Islet precursor cell (in vitro differentiated cells): Measurements from ENCODE around the gene FAM120C.

Source experiments
- DNase-seq: peaks from one replicate; pipeline ENCODE4 v3.0.0-alpha.2; 2018

The FAM120C gene

DNA sequence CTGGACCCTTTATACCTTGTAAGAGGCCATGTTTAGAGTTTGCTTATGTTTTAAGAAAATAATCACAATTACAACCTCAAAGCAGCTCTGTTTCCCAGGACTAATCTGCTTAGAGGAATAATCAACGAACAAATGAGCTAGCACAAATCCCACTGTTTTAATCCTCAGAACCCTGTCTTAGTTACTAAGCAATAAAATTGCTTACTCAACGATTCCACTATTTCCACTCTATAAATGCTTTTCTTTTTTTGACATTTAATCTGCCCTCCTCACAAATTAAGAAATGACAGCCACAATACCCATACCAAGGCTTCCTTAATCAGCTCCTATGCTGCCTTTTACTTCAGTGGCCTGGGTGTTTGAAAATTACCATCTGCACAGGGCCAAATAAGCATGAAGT, 48.8 kb downstream of the FAM120C start:
- DNase-seq, result no peak

DNA sequence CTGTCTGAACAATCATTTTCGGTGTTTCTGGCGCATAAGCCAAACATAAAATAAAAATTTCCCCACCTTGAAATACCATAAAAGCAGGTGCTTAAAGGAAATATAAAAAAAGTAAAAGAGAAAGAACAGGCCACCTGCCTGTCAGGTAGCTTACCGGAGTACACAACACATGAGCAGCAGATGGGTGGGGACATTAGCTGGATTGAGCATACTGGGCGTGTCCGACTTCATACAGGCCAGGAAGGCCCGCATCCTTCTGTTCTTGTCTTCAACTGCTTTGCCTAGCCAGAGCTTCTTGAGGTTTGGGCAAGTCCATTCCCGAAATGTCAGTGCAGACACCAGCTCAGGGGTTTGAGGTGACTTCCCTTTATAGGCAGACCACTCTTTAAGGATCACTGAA, 66.7 kb downstream of the FAM120C start:
- no peak for DNase-seq

DNA sequence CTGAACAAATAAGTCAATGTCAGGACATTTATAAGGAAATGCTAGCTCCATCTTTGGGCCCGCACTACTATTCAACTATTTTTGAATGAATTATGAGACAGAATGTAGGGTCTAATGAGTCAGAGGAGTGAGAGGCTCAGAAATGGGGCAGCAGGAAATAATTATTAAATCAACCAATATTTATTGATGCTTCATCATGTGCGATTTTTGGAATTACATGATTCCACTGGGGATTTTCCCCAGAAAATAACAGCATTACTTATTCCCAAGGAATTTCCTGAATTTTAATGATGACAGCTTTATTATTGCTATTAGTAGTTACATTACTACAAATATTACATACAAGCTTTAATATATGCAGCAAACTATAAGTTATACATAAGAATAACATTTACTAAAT, 89.5 kb downstream of the FAM120C start:
- DNase-seq, result no peak

DNA sequence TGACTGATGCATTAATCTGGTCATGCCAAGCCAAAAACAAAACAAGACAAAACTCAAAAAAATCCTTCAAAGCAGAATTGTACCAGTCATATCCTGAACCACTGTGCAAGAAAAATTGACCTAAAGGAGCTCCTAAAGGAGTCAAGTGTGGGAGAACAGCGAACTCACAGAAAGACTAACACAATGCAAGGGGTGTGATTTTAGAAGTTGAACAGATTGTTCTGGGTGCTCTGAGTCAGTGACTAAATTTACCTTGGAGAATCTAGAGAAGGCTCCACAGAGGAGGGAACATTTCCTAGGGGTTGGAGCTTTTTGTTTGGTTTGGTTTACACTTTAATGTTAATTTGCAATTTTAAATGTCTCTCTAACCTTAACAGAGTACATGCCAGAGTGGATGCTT, 89.9 kb downstream of the FAM120C start:
- DNase-seq, result no peak

DNA sequence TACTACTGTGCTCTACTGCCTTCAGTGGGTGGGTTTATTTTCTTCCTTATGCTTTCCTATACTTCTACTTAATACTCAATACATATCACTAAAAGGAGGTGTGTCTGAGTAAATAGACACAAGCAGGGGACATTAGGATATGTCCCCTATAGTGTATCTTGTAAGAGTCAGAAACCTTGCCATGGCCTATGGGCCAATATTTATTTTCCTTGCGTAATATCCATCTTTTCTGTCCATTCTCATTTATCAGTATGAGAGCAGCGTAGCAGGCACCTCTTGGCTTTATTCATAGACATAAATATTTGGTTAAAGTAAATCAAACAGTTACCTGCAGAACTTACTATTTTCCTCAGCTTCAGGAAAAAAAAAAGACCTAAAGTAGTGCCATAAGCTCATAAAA, 92.2 kb downstream of the FAM120C start:
- DNase-seq, result no peak

DNA sequence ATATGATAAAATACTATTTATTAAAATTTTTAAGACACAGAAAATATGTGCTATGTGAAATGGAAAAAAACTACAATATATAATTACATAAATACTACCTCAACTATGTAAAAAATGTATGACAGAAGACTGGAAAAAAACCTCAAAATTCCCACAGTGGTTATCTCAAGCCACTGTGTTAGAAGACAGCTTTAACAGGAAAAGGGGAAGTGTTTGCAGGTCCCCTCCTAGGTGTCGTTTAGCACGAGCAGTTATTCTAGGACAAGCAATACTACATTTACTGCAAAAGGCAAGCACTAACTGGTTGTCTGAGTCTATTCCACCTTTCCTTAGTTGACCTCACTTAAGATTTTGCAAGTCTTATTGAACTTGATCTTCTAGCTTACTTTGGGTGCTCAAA, 93.9 kb downstream of the FAM120C start:
- DNase-seq, result no peak

DNA sequence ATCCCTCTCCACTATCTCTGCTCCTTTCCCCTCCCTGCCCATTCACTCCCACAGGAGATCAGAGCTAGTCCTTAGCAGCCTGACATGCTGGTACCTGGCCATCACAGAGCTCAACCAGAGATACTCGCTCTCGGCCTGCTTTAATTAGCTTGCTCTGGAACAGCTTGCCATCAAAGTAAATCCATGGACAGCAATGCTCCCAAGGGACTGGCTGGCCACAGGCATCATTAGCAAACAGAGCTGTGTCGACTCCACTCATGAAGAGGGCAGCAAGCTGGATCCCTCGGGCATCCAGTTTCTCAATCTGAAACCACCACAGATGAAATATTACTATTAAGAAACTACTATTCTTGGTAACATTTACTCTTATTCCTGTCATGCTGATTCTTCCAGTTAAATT, 95.4 kb downstream of the FAM120C start:
- peak; percentile 46 for DNase-seq

DNA sequence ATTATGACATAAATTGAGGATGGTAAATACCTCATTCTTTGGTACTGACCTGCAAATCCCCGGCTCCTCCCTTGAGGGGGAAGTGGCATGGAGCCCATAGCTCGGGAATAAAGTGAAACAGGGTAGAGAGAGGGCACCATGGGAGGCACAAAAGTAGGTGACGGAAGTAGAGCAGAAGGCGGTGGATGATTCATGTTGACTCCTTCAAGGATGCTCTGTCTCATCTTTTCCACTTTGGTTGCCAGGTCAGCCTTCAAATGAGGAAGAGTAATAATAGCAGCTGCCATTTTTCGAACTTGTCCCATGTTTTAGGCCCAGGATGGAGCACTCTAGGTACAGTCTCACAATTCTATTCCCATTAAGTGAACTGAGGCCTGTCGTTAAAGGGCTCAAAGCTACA, 97.4 kb downstream of the FAM120C start:
- DNase-seq, result no peak

DNA sequence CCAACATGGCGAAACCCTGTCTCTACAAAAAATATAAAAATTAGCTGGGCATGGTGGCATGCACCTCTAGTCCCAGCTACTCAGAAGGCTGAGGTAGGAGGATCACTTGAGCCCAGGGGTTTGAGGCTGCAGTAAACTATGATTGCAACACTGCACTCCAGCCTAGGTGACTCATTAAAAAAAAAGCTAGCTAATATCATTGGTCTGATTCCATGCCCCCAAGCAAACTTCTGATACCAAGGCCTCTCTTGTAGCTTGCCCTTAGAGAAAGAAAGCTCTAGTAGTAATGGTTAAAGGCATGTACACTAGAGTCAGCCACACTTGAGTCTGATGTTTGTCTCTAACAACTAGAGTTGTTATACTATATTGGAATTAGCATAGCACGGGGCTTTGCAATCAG, 106.2 kb downstream of the FAM120C start:
- DNase-seq, result no peak

DNA sequence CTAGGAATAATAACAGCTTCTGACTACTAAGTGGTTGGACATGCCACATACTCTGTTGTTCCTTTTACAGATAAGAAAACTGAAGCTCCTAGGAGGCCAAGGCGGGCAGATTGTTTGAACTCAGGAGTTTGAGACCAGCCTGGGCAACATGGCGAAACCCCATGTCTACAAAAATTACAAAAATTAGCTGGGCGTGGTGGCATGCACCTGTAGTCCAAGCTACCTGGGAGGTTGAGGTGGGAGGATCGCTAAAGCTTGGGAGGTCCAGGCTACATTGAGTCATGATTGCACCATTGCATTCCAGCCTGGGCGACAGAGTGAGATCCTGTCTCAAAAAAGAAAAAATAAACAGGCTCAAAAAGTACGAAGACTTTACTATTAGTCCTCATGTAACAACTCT, 108.2 kb downstream of the FAM120C start:
- no peak for DNase-seq

DNA sequence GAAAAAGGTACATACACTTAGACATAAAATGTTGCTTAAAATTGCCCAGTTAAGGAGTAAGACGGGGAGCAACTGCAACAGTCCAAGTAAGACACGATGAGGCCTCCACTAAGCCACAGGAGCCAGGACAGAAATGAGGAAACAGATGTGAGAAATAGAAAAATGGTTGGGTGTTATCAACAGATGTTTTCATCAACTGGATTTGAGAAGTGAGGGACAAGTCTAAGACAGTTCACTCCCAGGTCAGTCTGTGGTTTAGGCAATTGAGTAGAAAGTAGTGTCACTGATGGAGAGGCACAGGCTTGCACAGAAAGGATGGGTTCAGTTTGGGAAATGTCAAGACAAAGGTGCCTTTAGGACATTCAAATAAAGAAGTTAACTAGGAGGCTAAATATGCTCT, 115.3 kb downstream of the FAM120C start:
- DNase-seq, result no peak

DNA sequence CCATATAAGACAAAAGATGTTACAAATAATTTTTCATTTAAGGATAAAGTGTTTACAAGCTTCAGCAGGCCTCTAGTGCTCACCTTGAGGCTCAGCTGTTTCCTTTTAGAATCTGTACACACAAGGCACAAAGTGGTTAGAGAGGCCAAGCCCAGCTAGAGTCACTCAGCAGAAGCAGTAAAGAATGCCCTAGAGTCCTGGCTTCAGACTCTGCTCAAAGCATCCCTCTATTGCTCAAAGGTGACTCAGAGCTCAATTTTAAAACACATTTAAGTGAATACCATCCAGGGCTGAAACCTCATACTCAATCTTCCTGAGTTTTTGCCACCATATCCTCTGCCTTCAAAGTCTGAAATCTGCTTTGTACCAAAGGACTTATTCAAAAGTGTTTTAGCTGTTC, 116.2 kb downstream of the FAM120C start:
- no peak for DNase-seq

DNA sequence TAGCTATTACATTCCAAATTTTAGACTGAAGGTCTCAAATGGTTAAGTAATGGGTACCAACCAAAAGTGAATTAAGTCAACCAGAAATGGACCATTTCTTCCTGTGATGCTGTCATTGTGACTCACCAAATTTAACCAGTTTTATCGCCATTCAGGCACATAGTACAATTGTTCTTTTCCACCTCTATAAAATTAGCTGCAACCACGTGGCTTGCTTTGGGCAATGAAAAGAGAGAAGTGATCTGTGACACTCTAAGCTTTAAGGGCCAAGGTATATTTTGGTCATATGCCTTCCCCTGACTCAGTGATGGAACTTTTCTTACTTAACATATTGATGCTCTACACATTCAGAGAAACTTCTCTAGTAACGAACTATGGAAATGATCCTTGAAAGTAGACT, 118.5 kb downstream of the FAM120C start:
- DNase-seq, result no peak

DNA sequence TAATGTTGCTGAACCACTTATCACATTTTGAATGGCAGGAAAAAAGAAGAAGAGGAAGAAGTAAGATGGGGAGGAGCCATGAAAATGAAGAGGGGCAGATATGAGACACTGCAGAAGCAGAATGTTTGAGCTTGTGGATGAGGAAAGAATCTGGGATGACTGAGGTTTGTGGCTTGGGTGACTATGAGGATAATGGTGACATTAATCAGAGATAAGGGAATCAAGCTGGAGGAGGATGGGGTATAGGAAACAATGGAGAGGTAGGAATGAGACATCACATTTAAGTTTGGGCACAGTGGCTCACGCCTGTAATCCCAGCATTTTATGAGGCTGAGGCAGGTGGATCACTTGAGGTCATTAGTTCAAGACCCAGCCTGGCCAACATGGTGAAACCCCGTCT, 119.7 kb downstream of the FAM120C start:
- no peak for DNase-seq

DNA sequence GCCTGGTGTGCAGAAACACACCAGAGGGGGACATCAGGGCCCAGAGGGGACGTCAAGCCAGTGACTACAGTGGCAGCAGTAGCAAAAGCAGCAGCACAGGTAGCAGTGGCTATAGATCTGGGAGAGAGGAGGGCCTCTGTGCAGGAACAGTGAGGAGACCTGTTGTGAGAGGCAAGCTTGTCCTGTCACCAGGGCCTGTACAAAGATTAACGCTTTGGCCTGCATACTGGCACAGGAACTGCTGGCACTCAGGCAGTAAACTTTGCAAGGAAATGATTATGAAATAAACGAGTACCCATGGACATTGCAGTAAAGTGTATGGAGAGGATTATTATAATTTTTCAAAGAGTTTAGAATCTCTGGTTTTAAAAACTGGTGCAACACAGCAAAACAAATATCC, 133.3 kb downstream of the FAM120C start:
- DNase-seq, result no peak

DNA sequence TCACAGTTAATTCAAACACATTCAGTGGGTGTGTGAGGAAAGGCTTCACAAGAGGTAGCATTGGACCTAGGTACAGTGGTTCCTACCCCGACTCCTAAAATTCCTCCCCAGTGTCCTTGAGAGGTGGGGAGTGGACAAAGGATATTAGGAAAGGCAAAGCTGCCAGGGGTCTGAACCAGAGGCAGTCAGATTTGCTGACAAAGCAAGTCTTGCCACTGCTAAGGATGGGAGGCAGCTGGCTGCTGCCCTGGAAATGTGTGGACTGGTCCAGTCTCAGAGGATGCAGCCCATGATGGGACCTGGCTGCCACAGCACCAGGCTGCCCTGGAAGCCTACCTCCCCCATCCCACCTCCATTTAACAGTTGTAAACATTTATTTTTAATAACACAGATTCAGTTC, 134.6 kb downstream of the FAM120C start:
- no peak for DNase-seq

DNA sequence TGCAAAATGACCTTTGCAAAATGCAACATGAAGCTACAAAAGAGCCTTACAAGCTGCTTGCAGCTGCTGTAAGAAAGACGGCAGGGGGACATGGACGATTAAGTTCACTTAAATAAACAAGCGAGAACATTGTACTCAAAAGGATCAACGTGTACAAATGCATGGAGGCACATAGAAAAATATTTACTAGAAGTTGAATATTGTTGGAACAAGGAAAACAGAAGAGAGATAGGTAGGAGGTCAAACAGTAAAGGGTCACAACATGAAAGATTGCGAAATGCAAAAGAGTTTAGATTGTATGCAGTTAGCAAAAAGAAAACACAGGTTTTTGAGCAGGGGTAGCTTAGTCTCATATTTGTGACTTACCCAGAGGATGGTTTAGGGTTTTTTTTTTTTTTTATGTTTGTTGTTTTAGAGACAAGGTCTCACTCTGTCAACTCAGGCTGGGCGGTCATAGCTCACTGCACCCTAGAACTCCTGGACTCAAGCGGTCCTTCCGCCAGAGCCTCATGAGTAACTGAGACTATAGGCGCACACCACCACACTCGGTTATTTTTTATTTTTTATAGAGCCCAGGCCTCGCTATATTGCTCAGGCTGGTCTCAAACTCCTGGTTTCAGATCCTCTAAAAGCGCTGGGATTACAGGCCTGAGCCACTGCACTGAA, 137.4 kb downstream of the FAM120C start:
- no peak for DNase-seq

DNA sequence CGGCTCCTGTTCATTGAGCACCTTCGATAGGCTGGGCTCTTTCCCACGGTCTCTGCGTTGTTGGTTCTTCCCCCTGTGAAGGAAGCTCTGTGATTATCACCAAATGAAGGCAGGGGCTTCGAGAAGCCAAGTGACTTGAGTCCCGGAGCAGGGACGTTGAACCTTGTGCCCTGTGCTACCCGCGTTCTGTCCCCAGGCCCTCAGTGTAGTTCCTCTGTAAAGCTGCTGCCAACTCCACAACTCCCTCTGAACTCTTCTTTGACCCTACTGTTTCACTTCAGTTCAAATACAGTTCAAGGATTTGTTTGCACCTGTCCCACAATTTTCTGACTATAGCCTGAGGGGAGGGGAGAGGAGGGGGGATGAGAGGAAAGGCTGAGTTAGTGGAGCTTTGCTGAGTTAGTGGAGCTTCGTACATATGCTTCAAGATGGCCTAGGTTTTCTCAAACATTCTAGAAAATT, 138.1 kb downstream of the FAM120C start:
- no peak for DNase-seq

DNA sequence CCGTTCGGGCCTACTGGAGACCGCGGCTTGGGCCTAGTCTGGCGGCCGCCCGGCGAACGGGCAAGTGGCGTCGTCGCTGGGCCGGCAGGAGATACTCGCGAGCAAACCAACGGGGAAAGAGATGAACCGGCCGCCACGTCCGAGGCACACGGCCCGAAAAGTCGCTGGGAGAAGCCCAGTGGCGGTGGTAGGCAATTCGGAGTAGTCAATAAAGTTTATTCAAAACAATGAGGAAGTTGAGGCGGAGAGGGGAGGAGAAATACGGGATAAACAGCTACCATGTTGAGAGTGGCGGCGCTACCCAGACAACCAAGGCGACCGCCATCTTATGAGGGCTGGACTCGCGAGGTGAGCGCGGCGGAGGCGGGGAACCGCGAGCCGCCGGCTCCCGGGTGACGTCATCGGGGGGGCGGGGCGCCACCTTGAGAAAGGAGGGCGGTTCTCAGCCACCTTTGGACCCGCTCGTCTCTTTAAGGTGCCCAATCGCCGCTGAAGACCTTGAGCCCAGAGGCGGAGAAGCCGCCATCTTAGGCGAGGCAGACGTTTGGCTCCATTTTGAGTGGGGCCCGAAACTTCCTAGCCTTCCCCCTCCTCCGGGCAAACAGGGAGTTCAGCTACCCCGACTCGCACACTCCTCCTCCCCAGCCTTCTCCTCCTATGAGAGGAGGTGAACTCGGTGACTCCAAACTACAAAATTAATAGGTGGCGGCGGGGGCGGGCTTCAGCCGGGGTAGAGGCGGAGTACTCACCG, 138.8 kb downstream of the FAM120C start, which contains the start of gene PHF8:
Gene PHF8, minus strand, starts transcription at position 348 of the 751 bp plus-strand sequence. CDS start 1,745 bp downstream, outside the sequence.
- DNase-seq, result peak; percentile 97

DNA sequence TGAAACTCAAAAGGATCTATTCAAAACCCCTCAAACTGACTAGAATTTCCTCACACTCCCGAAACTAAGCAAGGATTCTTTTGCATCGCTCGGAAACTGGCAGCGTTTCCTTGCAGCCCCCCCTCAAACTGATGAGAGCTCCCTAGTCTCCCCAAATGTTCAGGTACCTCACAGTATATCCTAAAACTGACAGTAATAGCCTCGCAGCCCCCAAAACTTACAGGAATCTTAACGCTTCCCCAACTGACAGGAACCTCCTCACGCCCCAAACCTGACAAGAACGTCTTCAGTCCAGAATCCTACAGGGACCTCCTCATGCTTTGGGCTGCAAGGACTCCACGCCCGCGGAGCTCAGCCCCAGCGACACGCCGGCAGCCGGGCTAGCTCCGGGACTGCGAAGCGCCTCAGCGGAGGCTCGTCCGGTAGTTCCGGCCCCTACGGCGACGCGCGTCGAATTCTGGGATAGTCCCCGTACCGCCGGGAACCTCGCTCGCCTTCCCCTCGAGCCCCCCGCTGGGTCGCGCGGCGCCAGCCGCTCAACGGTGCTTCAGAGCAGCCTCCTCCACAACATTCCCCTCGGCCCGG, 139.4 kb downstream of the FAM120C start:
- DNase-seq, result peak; percentile 55

DNA sequence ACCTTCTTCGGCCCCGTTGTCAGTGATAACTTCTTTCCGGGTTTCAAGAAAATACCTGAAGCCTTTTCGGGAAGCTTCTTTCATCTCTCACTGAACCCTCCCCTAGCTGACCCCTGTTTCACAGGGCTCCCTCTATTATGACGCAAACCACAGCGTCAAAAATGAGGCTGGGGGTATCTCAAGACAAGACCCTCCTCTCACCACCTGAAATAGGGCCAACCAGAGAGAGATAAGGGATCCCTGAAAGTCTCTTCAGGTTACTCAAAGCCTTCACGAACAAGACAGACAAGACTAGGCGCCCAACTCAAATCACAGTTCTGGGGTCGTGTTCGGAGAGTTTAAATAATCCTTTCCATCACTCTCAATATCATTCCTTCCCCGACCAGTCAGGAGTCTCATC, 140.0 kb downstream of the FAM120C start:
- no peak for DNase-seq

DNA sequence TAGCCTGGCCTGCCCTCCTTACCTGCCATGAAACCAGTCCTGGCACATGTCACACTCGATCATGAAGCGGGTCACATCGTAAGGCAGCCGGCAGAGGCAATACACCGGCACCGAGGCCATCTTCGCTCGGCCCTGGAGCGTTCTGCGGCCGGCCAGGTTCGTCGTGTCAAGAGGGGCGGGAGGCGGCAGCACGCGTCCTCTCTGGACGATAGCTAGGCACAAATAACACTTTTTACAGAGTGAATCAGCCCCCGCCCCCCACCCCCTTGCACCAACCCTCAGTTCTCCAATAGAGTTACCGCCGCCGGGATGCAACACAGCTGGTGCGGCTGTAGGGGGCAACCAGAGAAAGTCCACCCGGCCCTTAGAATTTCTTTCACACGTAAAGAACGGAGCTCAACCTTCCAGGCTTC, 140.4 kb downstream of the FAM120C start:
- DNase-seq, result peak; percentile 87

DNA sequence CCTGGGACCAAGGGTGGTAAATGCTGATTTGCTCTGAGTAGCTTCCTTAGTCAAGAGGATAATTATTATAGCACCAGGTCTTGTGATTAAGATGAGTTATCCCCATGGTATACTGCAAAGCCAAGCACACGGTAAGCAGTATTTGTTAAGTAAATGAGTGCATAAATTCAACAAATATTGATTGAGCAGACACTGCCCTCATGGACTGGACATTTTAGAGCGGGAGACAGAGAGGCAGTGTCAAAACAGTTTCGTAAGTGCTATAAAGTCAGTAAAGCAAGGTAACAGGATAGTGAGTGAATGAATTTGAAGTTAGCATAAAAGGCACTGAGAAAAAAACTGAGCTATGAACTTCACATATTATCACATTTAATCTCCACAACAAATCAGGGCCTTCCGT, 152.7 kb downstream of the FAM120C start:
- DNase-seq, result no peak

DNA sequence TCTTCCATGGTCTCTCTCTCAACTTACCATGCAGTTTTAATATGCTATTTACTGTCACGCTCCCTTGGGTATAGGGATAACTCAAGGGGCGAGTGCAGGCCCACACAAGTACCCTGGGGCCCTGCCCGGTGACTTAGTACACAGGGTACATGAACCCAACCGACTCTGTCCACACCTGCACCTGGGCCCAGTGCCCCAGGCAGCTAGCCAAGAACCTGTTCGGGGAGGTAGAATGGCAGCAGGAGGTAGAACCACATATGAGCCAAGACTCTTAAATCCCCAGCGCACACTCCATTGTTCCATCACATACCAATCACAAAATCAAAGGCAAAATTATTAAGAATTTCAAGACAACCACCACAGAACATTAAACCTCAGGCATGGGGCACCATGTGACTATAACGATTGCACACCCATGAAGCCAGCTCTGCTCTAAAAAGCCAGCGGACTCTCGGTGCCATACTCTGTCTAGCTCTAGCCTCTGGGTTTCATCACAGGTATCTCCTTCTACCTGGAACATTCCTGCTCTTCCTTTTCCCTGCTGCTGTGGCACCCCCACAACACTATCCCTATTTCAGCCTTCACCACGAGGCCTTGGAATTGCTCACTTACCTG, 153.4 kb downstream of the FAM120C start:
- no peak for DNase-seq
